ENCODE data around the gene NPC1L1.
"Not testable (repeated sequence)": the region's sequence is repeated elsewhere in the genome, so short reads cannot be mapped to it uniquely, and the experiment has no call there.

Gene NPC1L1

GRCh38 chr7:44564606-44565005 lies 23.5 kb upstream of the NPC1L1 start:
- no peak for DNase-seq (ENCODE audit: low read depth)

DNA sequence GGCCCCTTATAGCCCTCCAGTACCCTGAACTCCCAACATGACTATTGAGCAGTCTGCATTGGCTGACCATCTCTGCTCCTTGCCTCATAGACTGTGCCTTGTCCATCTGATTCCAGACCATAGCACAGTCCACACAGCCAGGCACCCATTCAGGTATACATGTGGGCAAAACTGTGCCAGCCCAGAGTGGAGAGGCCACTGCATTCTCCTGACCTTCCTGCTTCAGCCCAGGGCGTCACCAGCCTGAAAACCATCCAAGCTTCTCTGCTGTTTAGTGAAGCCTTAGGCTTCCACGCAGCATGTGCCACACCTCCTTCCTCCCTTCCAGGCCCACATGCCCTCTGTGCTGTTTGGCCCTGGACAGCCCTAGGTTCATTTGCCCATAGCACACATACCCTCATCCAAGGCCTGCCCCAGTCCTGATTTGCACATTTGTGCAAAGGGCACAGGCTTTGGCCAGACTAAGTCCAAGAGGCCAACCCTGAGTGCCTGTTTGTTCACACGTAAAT lies 22.1 kb upstream of the NPC1L1 start:
- no peak for DNase-seq (ENCODE audit: low read depth)

DNA sequence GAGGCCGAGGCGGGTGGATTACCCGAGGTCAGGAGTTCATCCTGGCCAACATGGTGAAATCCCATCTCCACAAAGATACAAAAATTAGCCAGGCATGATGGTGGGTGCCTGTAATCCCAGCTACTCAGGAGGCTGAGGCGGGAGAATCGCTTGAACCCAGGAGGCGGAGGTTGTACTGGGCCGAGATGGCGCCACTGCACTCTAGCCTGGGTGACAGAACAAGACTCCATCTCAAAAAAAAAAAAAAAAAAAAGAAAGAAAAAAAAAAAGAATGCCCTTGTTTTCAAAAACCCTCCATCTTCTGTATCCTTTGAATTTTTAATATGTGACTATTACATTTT lies 21.5 kb upstream of the NPC1L1 start:
- not testable (repeated sequence) for DNase-seq (ENCODE audit: low read depth)

DNA sequence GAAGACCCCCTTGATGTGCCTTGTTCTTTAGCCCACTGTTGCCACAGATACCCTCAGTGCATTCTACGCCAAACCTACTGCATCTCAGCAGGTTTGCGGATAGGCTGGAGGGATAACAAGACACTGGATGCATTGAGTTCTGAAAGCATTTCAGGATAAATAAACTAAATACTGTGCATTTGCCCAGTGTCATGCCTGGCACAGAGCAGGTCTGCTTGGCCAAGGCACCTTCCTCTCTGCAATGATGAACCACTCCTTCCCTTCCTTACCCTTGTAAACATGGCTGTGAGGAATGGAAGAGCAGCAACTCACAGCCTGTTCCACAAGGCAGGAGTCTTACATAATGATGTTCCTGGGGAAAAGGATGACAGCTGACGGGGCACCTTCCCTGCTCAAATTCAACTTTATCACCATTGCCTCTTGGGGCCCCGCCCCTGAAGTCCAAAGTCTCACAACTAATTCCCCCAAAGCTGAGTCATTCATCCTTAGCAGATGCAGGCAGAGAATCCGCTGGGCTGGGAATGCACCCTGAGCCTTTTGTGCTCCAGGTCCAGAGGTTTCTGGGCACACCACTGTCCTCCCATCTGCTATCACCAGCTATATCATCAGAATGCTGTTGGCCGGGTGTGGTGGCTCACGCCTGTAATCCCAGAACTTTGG lies 21.0 kb upstream of the NPC1L1 start:
- DNase-seq (ENCODE audit: low read depth), result no peak

DNA sequence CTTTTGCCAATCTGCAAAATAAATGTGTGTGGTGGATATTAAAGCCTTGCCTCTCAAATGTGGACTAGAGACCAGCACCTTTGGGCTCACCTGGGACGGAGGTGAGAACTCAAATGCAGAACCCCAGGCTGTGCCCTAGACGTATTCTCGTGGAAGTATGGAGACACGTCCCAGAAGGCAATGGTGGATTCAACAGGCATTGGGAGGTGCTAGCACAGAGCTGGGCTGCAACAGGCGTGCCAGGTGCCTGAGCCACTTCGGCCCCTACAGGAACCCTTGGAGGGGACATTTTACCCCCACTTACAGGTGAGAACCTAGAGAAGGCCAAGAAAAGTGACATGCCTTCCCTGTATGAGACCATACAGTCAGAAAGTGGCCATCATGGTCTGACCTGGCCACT lies 20.4 kb upstream of the NPC1L1 start:
- no peak for DNase-seq (ENCODE audit: low read depth)

DNA sequence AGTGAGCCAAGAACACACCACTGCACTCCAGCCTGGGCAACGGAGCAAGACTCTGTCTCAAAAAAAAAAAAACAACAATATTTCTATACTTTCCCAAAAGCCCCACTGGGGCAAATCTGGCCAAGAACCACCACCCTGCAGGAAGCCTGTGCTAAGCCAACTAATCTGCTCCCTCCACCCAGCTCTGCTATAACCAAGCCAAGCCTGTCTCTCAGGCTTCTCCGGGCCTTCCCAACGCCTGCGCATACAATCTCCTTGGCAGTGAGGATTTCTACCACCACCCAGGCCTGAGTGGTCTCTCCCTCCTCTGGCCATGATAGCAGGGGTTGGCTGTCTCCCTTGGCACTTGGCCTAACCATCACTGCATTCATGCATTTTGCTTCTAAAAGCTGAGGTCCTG lies 18.4 kb upstream of the NPC1L1 start:
- no peak for DNase-seq (ENCODE audit: low read depth)

DNA sequence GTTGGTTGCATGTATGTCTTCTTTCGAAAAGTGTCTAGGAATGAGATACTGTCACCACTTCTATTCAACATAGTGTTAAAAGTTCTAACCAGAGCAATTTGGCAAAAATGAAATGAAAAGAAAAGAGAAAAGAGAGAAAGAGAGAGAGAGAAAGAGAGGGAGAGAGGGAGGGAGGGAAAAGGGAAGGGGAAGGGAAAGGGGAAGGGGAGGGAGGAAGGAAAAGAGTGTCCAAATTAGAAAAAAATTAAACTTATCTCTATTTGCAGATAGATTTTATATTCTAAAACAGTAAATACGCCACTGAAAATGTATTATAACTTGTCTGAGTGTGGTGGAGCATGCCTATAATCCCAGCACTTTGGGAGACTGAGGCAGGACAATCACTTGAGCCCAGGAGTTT lies 16.4 kb upstream of the NPC1L1 start:
- no peak for DNase-seq (ENCODE audit: low read depth)

DNA sequence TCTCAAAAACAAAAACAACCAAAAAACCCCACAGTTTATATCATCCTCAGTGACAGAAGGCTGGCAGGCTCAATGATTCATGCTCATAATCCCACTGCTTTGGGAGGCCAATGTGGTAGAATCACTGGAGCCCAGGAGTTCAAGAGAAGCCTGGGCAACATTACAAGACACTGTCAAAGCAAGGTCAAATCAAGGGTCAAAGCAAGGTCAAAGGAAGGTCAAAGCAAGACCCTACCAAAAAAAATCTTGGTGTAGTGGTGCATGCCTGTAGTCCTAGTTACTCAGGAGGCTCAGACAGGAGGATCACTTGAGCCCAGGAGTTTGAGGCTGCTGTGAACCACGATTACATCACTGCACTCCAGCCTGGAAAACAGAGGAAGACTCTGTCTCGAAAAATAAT lies 14.2 kb upstream of the NPC1L1 start:
- DNase-seq (ENCODE audit: low read depth), result no peak

DNA sequence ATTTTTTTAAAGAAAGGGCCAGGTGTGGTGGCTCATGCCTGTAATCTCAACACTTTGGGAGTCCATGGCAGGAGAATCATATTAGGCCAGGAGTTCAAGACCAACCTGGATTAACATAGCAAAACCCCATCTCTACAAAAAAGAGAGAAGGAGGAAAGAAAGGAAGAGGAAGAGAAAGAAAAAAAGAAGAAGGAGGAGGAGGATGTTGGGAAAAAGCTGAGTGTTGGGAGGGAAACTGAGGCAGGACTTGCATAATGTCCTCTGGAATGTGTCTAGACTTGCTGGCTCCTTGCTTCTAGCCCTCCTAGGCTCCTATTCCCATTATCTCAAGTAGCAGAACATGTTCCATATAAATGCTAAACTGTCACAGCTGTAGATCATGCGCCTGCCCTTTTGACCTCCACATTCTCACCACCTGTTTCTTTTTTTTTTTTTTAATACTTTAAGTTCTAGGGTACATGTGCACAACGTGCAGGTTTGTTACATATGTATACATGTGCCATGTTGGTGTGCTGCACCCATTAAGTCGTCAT lies 11.4 kb upstream of the NPC1L1 start:
- not testable (repeated sequence) for DNase-seq (ENCODE audit: low read depth)

DNA sequence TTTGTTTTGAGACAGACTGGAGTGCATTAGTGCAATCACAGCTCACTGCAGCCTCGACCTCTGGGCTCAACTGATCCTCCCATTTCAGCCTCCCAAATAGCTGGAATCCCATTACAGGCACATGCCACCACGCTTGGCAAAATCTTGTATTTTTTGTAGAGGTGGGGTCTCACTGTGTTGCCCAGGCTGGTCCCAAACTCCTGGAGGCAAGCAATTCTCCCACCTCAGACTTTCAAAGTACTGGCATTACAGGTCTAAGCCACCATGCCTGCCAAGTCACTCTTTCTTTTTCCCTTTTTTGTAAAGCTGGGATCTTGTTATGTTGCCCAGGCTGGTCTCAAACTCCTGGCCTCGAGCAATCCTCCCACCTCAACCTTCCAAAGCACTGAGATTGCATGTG lies 8.3 kb upstream of the NPC1L1 start:
- no peak for DNase-seq (ENCODE audit: low read depth)

GRCh38 chr7:44548893-44549292 lies 7.8 kb upstream of the NPC1L1 start:
- DNase-seq (ENCODE audit: low read depth), result no peak

GRCh38 chr7:44547536-44548231 lies 6.6 kb upstream of the NPC1L1 start:
- DNase-seq (ENCODE audit: low read depth), result no peak

- DNase-seq (ENCODE audit: low read depth), result no peak
Measured at GRCh38 chr7:44541876-44542610, 913 bp upstream of the NPC1L1 start.

GRCh38 chr7:44540592-44541027 lies 520 bp downstream of the NPC1L1 start:
- no peak for DNase-seq (ENCODE audit: low read depth)

DNA sequence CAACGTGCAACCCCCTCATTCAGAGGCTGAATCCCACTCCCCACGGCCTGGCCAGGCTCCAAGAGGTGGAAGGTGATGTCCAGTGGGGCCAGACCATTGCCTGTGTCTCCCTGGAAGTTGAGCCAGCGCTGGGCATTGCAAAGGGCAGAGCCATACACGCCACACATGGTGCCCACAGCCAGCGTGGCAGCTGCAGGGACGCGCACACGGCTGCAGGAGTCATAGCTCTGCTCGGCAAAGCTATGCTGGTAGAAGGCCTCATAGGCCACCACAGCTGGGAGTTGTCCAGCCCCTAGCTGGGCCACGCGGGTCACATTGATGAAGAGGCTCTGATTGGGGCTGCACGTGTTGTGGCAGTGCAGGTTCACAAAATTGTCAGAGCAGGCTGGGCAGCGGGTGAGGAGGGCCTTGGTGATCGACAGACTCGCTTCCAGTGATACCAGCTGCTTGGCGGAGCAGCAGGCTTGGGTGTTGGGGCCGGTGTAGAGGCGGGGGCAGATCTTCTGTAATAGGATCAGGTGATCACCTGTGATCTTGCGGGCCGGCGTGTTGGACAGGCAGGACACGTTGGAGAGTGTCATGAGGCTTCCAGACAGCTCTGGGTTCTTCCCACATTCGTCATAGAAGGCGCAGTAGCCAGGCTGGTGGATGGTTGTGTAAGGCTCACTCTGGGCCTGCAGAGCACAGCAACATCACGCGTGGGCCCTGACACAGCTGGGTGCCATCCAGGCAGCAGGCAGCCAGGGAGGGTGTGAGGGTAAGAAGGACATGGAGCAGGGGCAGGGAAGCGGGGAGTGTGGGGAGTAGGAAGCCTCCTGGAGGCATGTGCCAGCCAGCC lies 1.2 kb downstream of the NPC1L1 start:
- DNase-seq (ENCODE audit: low read depth), result no peak

GRCh38 chr7:44538798-44539668 lies 2.1 kb downstream of the NPC1L1 start:
- DNase-seq (ENCODE audit: low read depth), result no peak

DNA sequence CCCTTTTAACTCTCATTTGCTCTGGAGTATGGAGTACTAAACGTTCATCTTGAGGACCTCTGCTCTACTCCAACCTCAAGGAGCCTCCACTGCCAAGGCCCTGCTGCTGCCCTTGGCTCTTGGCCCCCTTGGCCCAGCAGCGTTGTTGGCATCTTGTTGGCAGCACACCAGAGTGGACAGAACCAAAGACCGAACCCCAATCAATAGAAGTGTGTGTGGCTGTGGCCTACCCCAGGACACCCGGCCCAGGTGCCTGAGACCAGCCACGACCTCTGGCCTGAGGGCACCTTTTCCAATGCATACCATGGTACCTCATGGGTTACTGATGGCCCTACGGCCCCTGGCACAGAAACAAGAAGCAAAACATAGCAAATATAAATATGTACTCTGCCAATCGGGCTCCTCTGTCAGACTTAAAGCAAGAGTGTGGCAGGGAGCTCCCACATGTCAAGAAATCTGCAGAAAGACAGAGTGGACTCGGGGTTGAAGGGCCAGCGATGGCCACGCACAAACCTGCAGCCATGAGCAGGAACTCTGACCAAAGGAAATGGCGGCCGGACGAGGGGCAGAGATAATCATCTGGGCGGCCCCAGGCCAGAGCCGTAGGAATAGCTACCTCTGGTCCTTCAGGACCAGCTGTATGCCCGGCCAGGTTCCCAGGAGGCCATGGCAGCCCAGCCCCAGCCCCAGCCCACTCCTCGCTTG lies 2.9 kb downstream of the NPC1L1 start:
- no peak for DNase-seq (ENCODE audit: low read depth)

DNA sequence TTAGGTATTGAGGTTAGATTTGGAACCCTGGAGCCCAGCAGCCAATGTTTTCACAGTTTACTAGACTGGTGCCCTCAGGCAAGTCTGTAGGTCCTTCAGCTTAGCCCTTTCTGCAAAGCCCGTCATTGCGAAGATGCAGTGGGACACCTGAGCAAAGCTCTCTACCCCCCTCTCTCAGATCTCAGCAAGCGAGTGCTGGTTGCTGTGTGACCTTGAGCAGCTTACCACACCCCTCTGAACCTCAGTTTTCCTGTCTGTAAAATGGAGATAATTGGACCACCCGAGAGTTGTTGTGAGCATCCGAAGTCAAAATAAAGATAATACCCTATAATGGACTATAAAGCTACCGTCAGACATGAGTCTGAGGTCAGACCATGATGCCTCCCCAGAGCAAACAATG lies 3.7 kb downstream of the NPC1L1 start:
- DNase-seq (ENCODE audit: low read depth), result no peak

DNA sequence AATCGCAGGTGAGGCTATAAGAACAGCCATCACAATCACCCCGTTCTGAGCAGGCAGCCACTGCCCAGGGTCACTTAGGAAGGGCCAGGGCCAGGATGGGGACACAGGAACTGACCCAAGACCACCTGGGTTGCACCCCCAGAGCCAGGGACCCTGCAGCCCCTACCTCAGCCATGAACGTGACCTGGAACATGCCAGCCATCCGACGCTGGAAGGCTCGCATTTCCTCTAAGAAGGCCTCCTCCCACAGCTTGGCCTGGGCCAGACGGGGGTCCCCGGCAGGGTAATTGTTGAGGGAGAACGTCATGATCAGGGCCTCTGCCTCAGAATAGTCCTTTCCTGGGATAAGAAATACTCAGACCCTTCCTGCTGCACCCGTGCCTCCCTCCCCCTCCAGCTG lies 5.0 kb downstream of the NPC1L1 start:
- DNase-seq (ENCODE audit: low read depth), result no peak

- DNase-seq (ENCODE audit: low read depth), result no peak
Measured at GRCh38 chr7:44535348-44536064, 5.6 kb downstream of the NPC1L1 start.
